Renal cortical epithelial cell (primary cell): ENCODE measurements around the gene TH. TPM values are rescaled to one million over a fixed set of nuclear protein-coding genes. Genes with fewer than 3 reads are reported as not detected.

ENCODE experiments used
- DNase-seq: peaks from one replicate; pipeline ENCODE4 v3.0.0-alpha.2; 2011; ENCODE audit warnings: low read depth
- total RNA-seq: library from RNA; depleted of rRNA; stranded (reverse); fragments of >200 nt; gene quantifications from 2 replicates; pipeline ENCODE4 v1.2.3, GENCODE V29; 2014

Gene TH
- total RNA-seq, result 0.30 TPM in 1 of 2 replicates, not detected in the other

DNA sequence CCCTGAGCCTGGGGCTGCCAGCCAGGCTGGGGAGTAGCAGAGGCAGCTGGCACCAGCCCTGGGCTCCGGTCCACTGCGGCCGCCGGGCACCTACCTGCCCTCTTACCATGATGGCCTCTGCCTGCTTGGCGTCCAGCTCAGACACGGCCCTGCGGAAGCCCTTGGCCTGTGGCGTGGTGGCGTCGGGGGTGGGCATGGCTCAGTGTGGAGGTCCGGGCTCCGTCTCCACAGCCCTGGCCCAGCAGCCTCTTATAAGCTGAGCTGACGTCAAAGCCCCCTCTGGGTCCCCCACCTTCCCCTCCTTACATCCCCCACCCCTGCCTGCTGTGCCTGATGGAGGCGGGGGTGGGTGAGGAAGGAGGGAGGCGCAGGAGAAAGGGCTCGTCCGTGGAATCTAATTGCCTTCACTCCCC is at the start of gene TH:
Gene TH, minus strand, starts transcription at position 225 of the 413 bp plus-strand sequence. Its CDS starts 29 bp downstream, at position 196.
- DNase-seq, result no peak

DNA sequence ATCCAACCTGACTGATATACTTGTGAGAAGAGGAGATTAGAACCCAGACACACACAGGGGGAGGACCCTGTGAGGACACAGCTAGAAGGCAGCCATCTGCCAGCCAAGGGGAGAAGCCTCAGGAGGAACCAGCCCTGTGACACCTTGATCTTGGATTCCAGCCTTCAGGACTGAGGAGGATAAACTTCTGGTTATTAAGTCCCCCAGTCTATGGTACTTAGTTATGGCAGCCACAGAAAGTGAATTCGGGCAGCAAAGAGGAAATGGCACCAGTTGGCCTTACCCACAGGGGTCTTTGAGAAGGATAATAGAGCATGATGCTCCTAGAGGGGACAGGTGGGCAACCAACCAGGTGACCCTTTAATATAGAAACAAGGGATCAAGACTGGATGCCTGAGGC is 49.4 kb upstream of the TH start:
- no peak for DNase-seq

DNA sequence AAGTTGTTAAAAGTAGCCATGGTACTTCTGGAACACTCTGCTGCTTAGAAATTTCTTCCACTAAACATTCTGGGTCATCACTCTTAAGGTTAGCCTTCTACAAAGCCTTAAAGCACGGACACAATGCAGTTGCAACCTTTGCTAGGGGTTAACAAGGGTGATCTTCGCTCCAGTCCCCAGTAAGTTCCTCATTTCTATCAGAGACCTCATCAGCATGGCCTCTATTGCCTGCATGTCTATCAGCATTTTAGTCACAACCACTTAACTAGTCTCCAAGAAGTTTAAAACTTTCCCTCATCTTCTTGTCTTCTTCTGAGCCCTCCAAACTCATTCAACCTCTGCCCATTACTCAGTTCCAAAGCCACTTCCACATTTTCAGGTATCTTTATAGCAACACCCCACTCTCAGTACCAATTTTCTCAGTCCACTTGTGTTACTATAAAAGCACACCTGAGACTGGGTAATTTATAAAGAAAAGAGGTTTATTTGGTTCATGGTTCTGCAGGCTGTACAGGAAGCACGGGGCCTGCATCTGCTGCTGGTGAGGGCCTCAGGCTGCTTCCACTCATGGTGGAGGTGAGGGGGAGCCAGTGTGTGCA is 48.7 kb upstream of the TH start:
- no peak for DNase-seq

- no peak for DNase-seq
Observed at GRCh38 chr11:2219318-2220017, 47.9 kb upstream of the TH start.

DNA sequence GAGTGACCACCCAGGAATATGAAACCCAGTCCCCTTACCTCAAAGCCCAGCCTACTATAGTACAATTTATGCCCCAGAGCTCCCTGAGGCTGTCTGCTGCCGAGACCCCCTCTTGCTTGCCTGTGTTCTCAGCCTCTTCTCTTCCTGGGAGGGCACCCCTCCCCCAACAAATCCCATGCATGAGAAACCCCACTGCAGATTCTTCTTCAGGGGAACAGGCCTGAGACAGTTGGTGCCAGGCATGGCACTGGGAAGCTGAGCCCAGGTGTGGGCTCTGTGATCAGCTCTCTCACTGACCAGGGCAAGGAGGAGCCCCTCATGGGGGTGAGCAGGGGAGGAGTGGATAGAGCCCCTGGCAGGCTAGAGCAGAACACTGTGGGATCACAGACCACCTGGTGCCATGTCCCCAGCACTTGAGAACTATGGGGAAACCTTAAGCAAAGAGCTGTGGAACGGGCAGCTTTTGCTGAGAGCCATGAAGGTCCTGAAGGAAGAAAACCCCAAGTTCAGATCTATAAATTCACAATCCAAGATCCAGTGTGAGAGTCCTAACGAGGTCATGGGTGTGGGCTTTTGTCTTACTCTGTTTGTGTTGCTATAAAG is 46.5 kb upstream of the TH start:
- no peak for DNase-seq

DNA sequence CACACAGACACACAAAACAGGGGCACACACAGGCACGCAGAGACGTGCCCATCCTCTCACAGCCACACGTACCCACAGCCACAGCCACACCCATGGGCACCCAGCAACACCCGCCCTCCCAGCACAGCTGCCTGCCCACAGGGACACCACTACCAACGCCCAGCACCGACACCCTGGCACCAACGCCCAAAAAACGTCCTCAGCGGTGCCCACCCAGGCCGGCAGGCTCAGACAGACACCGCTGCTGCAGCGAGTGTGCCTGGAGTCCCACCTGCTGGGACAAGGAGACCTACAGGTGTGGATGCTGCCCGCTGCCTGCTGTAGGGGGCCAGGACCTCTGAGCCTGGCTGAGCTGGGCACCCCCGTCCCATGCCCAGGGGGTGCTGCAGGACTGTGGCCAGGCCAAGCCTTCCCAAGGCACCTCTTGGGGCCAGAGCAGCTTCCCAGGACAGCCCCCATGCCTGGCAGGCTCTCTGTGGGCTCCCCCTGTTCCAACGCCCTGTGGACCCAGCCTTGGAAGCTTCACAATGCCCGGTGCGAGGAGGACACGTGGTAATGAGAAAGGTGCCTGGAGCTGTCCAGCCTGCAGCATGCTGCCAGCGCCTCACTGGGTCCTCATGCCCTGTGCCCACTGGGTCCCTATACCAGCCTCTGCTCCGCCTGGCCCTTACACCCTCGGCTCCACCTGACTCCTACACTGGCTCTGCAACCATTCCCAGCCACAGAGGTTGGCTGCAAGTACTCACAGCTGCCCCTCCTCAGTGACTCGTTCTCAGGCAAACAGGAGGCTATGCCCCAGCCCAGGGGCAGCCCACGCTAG is 45.8 kb upstream of the TH start:
- no peak for DNase-seq

DNA sequence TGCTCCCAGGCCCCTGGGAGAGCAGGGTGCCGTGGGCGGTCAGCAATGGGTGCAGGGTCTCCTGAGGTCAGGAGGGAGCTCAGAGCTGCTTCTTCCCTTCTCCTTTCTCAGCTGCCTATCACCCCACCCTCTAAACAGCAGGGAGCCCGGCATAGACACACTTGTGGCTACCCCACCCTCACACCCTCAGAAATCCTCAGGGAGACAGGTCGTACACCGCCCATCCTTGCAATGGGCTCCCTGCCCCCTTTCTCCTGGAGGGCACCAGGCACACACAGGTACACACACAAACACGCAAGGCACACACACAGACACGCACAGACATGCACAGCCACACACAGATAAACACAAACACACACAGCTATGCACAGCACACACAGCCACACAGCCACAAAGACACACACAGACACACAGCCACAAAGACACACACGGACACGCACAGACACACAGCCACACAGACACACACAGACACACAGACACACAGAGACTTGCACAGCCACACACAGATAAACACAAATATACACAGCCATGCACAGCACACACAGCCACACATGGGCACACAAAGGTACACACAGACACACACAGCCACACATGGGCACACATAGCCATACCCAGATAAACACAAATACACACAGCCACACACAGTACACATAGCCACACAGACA is 44.9 kb upstream of the TH start:
- DNase-seq, result no peak

DNA sequence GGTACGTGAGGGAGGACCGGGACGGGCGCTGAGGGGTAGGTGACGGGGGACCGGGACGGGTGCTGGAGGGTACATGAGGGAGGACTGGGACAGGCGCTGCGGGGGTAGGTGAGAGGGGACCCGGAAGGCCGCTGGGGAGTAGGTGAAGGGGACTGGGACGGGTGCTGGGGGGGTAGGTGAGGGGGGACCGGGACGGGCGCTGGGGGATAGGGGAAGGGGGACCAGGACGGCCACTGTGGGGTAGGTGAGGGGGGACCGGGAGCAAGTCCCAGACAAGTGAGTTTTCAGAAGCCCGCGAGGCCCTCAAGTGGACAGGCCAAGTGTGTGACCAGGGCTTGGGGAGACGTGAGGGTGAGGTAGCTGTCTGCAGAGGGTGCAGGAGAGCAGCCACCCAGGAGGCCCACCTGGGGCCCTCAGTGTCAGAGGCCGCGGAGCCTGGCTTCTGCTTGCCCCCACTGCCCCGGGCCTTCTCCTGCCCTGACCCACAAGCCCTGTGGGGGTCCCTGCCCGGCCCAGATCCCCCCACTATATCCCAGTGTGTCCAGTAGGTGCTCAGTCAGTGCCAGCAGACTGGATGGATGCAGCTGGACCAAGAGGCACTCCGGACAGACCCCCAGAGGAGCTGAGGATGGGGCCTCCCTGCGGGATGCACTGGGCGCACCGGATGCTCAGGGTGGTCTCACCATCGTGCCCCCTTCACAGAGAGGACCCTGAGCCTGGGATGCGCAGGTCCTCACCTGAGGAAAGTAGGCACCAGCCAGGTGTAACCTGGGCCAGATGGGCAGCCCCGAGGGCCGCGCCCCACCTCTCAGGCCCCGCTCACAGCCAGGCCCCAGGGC is 44.2 kb upstream of the TH start:
- no peak for DNase-seq

- no peak for DNase-seq
Observed at GRCh38 chr11:2215230-2215560, 43.6 kb upstream of the TH start.

GRCh38 chr11:2214527-2215229 is 43.1 kb upstream of the TH start:
- DNase-seq, result no peak

GRCh38 chr11:2213890-2214526 is 42.4 kb upstream of the TH start:
- no peak for DNase-seq

- DNase-seq, result no peak
Observed at GRCh38 chr11:2213384-2213842, 41.8 kb upstream of the TH start.

DNA sequence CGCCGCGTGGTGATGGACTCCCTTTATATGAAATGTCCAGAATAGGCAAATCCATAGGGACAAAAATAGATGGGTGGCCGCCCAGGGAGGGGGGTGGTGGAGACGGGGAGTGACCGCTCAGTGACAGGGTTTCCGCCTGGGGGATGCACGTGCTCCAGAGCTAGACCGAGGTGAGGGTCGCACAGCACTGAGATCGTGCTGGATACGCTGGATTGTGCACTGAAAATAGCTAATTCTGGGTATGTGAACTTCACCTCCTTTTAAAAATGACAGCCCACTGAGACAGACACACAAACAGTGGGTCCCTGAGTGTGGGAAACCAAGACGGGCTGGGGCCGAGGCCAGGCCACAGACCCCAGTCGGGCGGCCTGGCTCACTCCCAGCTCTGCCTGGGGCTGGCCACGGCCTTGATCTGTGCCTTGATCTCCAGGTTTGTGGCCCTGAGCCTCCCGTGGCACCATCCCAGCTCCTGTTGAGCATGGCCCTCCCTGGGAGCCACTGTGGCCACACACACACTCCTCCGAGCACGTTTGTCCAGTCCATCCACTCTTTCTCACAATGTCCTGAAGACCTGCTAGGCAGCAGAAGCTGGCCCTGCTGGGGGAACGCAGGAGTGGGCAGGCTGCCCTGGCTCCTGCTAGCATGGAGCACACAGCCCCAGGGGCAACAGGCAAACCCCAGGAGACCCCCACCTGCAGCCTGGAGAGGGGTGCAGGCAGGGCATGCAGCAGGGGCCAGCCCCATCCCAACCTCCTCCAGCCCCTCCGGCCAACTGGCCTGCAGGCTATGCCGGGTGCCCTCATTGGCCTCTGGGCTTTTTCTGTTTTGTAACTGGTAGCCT is 41.0 kb upstream of the TH start:
- DNase-seq, result no peak

DNA sequence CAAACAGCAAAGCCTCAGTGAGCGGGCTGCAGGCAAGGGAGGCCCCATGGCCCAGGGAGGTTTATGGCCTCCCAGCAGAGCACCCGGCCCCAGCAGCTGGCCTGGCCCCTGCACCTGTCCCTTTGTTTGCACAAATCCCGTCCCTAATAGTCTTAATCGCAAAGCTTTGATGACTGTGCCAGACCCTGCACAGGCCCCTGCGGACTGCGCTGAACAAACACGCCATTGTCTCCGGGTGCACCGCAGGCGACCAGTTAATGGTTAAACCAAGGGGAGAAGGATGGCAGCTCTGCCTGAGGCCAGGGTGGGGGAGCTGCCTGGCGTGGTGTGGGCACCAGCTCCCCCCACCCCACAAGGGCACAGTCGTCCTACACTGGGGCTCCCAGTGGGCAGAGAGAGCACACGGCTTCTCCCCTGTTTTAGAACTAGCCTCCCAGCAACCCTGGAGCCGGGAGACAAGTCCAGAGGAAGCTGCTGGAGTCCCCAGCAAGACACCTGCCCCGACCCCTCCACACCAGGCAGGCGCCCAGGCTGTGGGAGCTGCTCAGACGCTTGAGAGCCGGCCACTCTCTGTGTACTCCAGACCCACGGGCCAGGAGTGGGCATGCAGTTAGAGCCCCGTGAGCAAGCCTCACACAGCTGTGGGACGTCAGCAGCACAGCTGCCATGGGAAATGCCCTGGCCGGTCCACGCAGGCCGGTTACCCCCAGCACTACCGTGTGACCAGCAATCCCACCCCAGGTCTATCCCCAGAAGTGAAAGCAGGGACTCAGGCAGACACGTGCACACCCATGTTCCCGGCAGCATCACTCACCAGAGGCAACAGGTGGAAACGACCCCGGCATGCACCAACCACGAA is 39.7 kb upstream of the TH start:
- DNase-seq, result peak; percentile 43

DNA sequence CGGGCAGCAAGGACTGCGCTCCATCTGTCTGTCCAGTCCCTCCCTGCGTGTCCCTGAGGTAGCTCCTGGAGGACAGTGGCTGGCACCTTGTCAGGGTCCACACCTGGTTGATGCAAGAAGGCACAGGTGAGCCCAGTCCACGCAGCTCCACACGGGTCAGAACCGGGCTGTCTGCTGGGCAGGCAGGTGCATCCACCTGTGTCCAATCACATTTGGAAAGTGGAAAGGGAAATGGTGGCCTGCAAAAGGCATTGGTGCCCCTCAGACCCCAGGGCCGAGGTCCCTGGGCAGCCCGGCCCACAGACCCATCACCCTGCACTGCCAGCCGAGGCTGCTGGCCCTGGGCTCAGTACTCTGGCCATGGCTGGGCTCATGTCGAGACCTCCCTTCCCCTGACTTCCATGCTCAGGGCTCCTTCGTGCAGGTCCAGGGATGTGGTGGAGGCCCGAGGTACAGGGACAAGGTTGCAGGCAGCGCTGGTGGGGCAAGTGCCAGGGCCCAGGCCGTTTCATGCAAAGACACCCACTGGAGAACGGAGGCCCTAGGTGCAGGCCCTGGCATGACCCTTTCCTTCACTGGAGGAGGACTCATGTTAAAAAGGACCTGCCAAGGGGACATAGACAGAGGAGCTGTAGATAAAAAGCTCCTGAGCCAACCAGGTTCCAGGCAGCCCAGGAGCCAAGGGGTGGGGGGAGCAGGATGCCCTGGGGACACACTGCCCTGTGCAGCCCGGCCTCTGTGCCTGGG is 38.9 kb upstream of the TH start:
- DNase-seq, result no peak

DNA sequence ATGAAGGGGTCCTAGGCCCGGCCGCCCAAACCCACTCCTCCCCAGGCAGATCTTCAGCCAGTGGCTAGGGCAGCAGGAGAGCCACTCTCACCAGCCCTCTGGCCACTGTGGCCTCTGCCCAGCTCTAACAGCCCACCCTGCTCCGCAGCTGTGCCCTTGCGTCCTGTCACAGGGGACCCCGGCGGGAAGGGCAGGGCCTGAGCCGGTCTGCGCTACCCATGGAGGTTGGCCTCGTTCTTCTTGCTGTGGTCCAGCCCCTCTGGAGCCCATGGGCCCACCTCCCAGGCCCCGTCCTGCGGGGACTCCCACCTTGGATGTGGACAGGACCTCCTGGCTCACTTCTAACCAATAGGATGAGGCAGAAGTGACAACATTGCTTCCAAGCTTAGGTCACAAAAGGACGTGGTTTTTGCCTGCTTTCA is 38.3 kb upstream of the TH start:
- DNase-seq, result no peak

GRCh38 chr11:2209370-2209801 is 37.8 kb upstream of the TH start:
- no peak for DNase-seq
